Fibroblast of lung (primary cell): ENCODE results near the gene SPATA19. TPM values are rescaled to one million over a fixed set of nuclear protein-coding genes. Genes with fewer than 3 reads are reported as not detected.

Experiments
- DNase-seq, 2 donors: peaks; one replicate each; pipeline versions ENCODE4 v3.0.0 to v3.0.0-alpha.2; 2010; ENCODE audit warnings: low read depth in 2 of 2
- H2AFZ ChIP-seq: 2 replicates; pipeline ENCODE4 v1.5.1; 2012; ENCODE audit warnings: low read length, control low read depth, inconsistent platforms
- H3K27ac ChIP-seq: 2 replicates; pipeline ENCODE4 v1.5.1; 2011; ENCODE audit warnings: low read length, control low read depth; ENCODE audit not compliant: insufficient read depth
- H3K27me3 ChIP-seq: 2 replicates; pipeline ENCODE4 v1.5.1; 2011; ENCODE audit warnings: mild to moderate bottlenecking, low read length; ENCODE audit not compliant: control insufficient read depth, insufficient read depth
- H3K36me3 ChIP-seq: 2 replicates; pipeline ENCODE4 v1.5.1; 2011; ENCODE audit warnings: low read length; ENCODE audit not compliant: control insufficient read depth, insufficient read depth
- H3K4me1 ChIP-seq: 2 replicates; pipeline ENCODE4 v1.5.1; 2011; ENCODE audit warnings: low read length; ENCODE audit not compliant: control insufficient read depth, insufficient read depth; ENCODE audit errors: extremely low read depth
- H3K4me2 ChIP-seq: 2 replicates; pipeline ENCODE4 v1.5.1; 2011; ENCODE audit warnings: low read length, control low read depth; ENCODE audit not compliant: insufficient read depth; ENCODE audit errors: extremely low read depth
- H3K4me3 ChIP-seq, 4 experiments: fragments of 200-600 bp in 1 of 4; sonication (generic) in 1 of 4; replicated peaks in 1 of 4; 2 replicates each; pipeline ENCODE4 v1.5.1; 2011 to 2016; ENCODE audit warnings: low read length in 4 of 4, low read depth in 3 of 4, mild to moderate bottlenecking in 3 of 4, control low read depth in 2 of 4, inconsistent platforms in 1 of 4, mixed read lengths in 1 of 4; ENCODE audit not compliant: insufficient read depth in 1 of 4; ENCODE audit errors: control extremely low read depth in 1 of 4
- H3K79me2 ChIP-seq: 2 replicates; pipeline ENCODE4 v1.5.1; 2012; ENCODE audit warnings: mild to moderate bottlenecking, low read length, inconsistent platforms; ENCODE audit not compliant: control insufficient read depth, insufficient read depth
- H3K9ac ChIP-seq: 2 replicates; pipeline ENCODE4 v1.5.1; 2011; ENCODE audit warnings: mild to moderate bottlenecking, low read length, control low read depth; ENCODE audit not compliant: insufficient read depth
- H3K9me3 ChIP-seq: 2 replicates; pipeline ENCODE4 v1.5.1; 2012; ENCODE audit warnings: low read depth, low read length; ENCODE audit not compliant: control insufficient read depth, insufficient read depth
- H4K20me1 ChIP-seq: 2 replicates; pipeline ENCODE4 v1.5.1; 2011; ENCODE audit warnings: low read length; ENCODE audit not compliant: control insufficient read depth, insufficient read depth; ENCODE audit errors: extremely low read depth
- CTCF ChIP-seq, 2 donors: IDR thresholded peaks in 1 of 2; conservative IDR thresholded peaks in 1 of 2; 1 replicate in 1 of 2; 2 replicates in 1 of 2; pipeline ENCODE4 v1.5.1; 2011 to 2012; ENCODE audit warnings: low read length in 2 of 2, control low read depth in 1 of 2, inconsistent platforms in 1 of 2, low read depth in 1 of 2, mild to moderate bottlenecking in 1 of 2
- EZH2 ChIP-seq: IDR thresholded peaks from 2 replicates; pipeline ENCODE4 v1.5.1; 2012; ENCODE audit warnings: low read length, control low read depth, mild to moderate bottlenecking; ENCODE audit errors: missing control alignments
- polyA plus RNA-seq, 2 donors: library from polyadenylated mRNA; depleted of rRNA in 1 of 2; stranded (reverse) in 1 of 2; unstranded in 1 of 2; fragments of >200 nt; gene quantifications; 2 replicates each; pipeline ENCODE4 v1.2.1, GENCODE V29; 2011 to 2012; ENCODE audit warnings: missing spikeins in 1 of 2
- total RNA-seq: library from RNA; depleted of rRNA; stranded (reverse); fragments of >200 nt; gene quantifications from 2 replicates; pipeline ENCODE4 v1.2.1, GENCODE V29; 2014

SPATA19 gene
- total and polyA plus RNA-seq, 2 donors (not counting 1 experiment from before 2014, with no cell fraction given): not detected

- Histone ChIP-seq H2AFZ (no peak overlapping the region), H3K4me2 (no peak overlapping the region), H3K36me3 (no peaks in the 10 kb centered on the region), H3K79me2 (no peaks in the 10 kb centered on the region), H3K9me3 (no peaks in the 10 kb centered on the region), H3K4me1 (no peaks in the 10 kb centered on the region), H3K27me3 (no peaks in the 10 kb centered on the region), H3K27ac (no peak overlapping the region), H3K9ac (no peak overlapping the region), H3K4me3 (no peak overlapping the region), H4K20me1 (no peaks in the 10 kb centered on the region)
- no peak for TF ChIP-seq CTCF (conservative IDR thresholded peaks at IDR 0.05 in 1 of 2, IDR thresholded peaks at IDR 0.05 in 1 of 2; ENCODE audit: low read depth in 1 of 2, low read length in 2 of 2)
- TF ChIP-seq EZH2: no peak
- no peak for DNase-seq
Measured at GRCh38 chr11:133793271-133794035, 51.9 kb downstream of the SPATA19 start.

DNA sequence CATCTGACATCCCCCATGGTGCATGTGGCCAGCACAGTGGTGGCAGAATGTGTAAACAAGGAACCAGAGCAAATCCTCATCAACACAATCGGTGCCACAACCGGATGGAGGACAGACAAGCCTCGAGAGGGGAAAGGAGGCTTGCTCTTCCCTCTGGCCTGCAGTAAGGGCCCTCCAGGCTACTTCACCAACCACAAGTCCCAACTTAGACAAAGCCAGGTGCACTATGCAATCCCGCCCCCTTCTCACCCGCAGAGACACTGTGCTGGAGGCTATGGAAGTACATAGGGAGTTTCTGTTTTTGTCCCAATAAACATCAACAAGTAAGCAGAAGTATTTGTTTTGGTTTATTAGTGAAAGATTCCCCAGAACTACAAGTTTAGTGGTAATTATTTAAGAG, 54.3 kb downstream of the SPATA19 start:
- H3K9ac ChIP-seq: no peak overlapping the region
- H3K4me2 ChIP-seq: no peak overlapping the region
- H3K79me2 ChIP-seq: no peaks in the 10 kb centered on the region
- H3K4me3 ChIP-seq: no peak overlapping the region
- H3K27me3 ChIP-seq: no peaks in the 10 kb centered on the region
- no peaks in the 10 kb centered on the region for H3K4me1 ChIP-seq
- TF ChIP-seq EZH2 (no peak), CTCF (conservative IDR thresholded peaks at IDR 0.05 in 1 of 2, IDR thresholded peaks at IDR 0.05 in 1 of 2; ENCODE audit: low read depth in 1 of 2, low read length in 2 of 2) (no peak)
- no peak for DNase-seq
- H3K36me3 ChIP-seq: no peaks in the 10 kb centered on the region
- no peak overlapping the region for H2AFZ ChIP-seq
- H3K9me3 ChIP-seq: no peaks in the 10 kb centered on the region
- H3K27ac ChIP-seq: no peak overlapping the region
- H4K20me1 ChIP-seq: no peaks in the 10 kb centered on the region

Other genes with a start within 250 kb of the SPATA19 start
- gene IGSF9B, start 111.5 kb upstream of the SPATA19 start, total RNA-seq: under 0.01 and 0.26 TPM in 2 replicates
- gene IGSF9B, start 111.5 kb upstream of the SPATA19 start, polyA plus RNA-seq: not detected in 2 replicates
- gene JAM3, start 223.6 kb upstream of the SPATA19 start, total RNA-seq: 60.4 and 85.7 TPM in 2 replicates
- 44.1 and 54.5 TPM in 2 replicates for gene JAM3, start 223.6 kb upstream of the SPATA19 start, polyA plus RNA-seq